VCaP (cell line): ENCODE results near the gene OR52R1.

Experiments
- H3K27ac ChIP-seq: fragments of 450-650 bp; 2 replicates; pipeline ENCODE4 v1.5.1; 2017
- CTCF ChIP-seq: fragments of 450-650 bp; conservative IDR thresholded peaks from 2 replicates; pipeline ENCODE4 v1.5.1; 2017; ENCODE audit warnings: mild to moderate bottlenecking, moderate library complexity

OR52R1 gene

GRCh38 chr11:4769838-4770237 is 34.3 kb downstream of the OR52R1 start, which contains the start of gene OR51F1:
Gene OR51F1, minus strand, starts transcription at chr11:4769938. Its CDS starts 0 bp downstream, at chr11:4769938.
- no peak within 1 kb of the TSS for H3K27ac ChIP-seq
- TF ChIP-seq CTCF, result no peak

- no peak for TF ChIP-seq CTCF
Measured at GRCh38 chr11:4768094-4768493, 36.1 kb downstream of the OR52R1 start.

GRCh38 chr11:4766420-4767043 is 37.6 kb downstream of the OR52R1 start:
- H3K27ac ChIP-seq, result no peak overlapping the region
- no peak for TF ChIP-seq CTCF

More at GRCh38 chr11:4768094-4768493, 36.1 kb downstream of the OR52R1 start:
- H3K27ac ChIP-seq, result no peak overlapping the region

- no peak overlapping the region; the same call in 1 of the 2 replicates for H3K27ac ChIP-seq
- no peak for TF ChIP-seq CTCF
Measured at GRCh38 chr11:4763096-4763495, 41.1 kb downstream of the OR52R1 start.
